PFSK-1 (cell line): ENCODE measurements around the gene FRMPD1.

Experiments
- FOXP2 ChIP-seq: optimal IDR thresholded peaks from 2 replicates; pipeline ENCODE3; 2011; ENCODE audit warnings: borderline replicate concordance, control low read depth, inconsistent platforms; ENCODE audit not compliant: insufficient read depth; ENCODE audit errors: extremely low read length, extremely low read depth
- POLR2AphosphoS5 ChIP-seq: IDR thresholded peaks from 2 replicates; pipeline ENCODE4 v1.6.1; 2012; ENCODE audit warnings: low read depth, mild to moderate bottlenecking, control low read depth, low read length, moderate library complexity
- SIN3A ChIP-seq: IDR thresholded peaks from 2 replicates; pipeline ENCODE4 v1.6.1; 2012; ENCODE audit warnings: mild to moderate bottlenecking, low read length, moderate library complexity, borderline replicate concordance; ENCODE audit not compliant: insufficient read depth
- TAF1 ChIP-seq: IDR thresholded peaks from 2 replicates; pipeline ENCODE4 v1.6.1; 2012; ENCODE audit warnings: low read length, control low read depth, borderline replicate concordance; ENCODE audit not compliant: insufficient read depth
- TF ChIP-seq, protein P1 (sequence below), 2 experiments: IDR thresholded peaks; 2 replicates each; pipeline versions ENCODE4 v1.6.1 to v1.8.0; 2011 to 2012; ENCODE audit warnings: low read depth in 2 of 2, low read length in 2 of 2, control low read depth in 1 of 2, inconsistent platforms in 1 of 2, mild to moderate bottlenecking in 1 of 2, moderate library complexity in 1 of 2; ENCODE audit not compliant: insufficient read depth in 1 of 2

The FRMPD1 gene

GRCh38 chr9:37788332-37788731 lies 137.6 kb downstream of the FRMPD1 start:
- TF ChIP-seq SIN3A (no peak), POLR2AphosphoS5 (no peak)
- TF ChIP-seq, protein P1, sequence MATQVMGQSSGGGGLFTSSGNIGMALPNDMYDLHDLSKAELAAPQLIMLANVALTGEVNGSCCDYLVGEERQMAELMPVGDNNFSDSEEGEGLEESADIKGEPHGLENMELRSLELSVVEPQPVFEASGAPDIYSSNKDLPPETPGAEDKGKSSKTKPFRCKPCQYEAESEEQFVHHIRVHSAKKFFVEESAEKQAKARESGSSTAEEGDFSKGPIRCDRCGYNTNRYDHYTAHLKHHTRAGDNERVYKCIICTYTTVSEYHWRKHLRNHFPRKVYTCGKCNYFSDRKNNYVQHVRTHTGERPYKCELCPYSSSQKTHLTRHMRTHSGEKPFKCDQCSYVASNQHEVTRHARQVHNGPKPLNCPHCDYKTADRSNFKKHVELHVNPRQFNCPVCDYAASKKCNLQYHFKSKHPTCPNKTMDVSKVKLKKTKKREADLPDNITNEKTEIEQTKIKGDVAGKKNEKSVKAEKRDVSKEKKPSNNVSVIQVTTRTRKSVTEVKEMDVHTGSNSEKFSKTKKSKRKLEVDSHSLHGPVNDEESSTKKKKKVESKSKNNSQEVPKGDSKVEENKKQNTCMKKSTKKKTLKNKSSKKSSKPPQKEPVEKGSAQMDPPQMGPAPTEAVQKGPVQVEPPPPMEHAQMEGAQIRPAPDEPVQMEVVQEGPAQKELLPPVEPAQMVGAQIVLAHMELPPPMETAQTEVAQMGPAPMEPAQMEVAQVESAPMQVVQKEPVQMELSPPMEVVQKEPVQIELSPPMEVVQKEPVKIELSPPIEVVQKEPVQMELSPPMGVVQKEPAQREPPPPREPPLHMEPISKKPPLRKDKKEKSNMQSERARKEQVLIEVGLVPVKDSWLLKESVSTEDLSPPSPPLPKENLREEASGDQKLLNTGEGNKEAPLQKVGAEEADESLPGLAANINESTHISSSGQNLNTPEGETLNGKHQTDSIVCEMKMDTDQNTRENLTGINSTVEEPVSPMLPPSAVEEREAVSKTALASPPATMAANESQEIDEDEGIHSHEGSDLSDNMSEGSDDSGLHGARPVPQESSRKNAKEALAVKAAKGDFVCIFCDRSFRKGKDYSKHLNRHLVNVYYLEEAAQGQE (IDR thresholded peaks at IDR 0.05; ENCODE audit: insufficient read depth in 1 of 2, low read depth in 2 of 2, low read length in 2 of 2), result no peak

- TF ChIP-seq TAF1 (no peak), POLR2AphosphoS5 (no peak), SIN3A (no peak), FOXP2 (no peak)
- TF ChIP-seq, protein P1 (IDR thresholded peaks at IDR 0.05; ENCODE audit: insufficient read depth in 1 of 2, low read depth in 2 of 2, low read length in 2 of 2), result no peak
Observed at GRCh38 chr9:37790096-37790495, 139.3 kb downstream of the FRMPD1 start.

GRCh38 chr9:37792122-37792521 lies 141.4 kb downstream of the FRMPD1 start:
- TF ChIP-seq, protein P1 (IDR thresholded peaks at IDR 0.05; ENCODE audit: insufficient read depth in 1 of 2, low read depth in 2 of 2, low read length in 2 of 2), result no peak
- TF ChIP-seq SIN3A (no peak), TAF1 (no peak), POLR2AphosphoS5 (no peak), FOXP2 (no peak)

DNA sequence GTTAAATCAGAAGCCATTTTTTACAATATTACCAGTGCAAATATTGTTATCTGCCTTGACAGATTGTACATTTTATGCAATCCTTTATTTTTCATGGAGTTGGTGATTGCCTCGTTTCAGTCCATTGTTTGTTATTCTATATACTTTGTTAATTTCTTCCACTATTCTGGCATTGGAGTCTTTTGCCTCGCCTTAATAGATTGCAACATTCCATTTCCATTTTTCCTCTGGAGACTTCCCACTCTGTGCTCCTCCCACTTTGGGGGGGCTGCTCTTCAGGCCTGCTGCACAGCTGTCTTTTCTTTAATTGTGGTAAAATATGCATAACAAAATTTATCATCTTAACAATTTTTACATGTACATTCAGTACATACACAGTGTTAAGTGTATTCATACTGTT lies 145.5 kb downstream of the FRMPD1 start:
- TF ChIP-seq POLR2AphosphoS5 (no peak), FOXP2 (no peak)
